Activated T-cell treated with anti-CD3 and anti-CD28 coated beads, Interleukin-2, amount 50 U/mL, for 24 hours (primary cell): ENCODE results near the gene LIMCH1.

Experiments
- DNase-seq: peaks from one replicate; pipeline ENCODE4 v3.0.0-alpha.2; 2020
- H3K27ac Mint-ChIP-seq: 2 replicates; pipeline ENCODE4 v1.8.0; 2020; ENCODE audit warnings: mild to moderate bottlenecking, mixed read lengths
- H3K27me3 Mint-ChIP-seq: 2 replicates; pipeline ENCODE4 v1.8.0; 2020; ENCODE audit warnings: mixed read lengths
- H3K36me3 Mint-ChIP-seq: 2 replicates; pipeline ENCODE4 v1.8.0; 2020; ENCODE audit warnings: low read depth, mixed read lengths
- H3K4me1 Mint-ChIP-seq: 2 replicates; pipeline ENCODE4 v1.8.0; 2020; ENCODE audit warnings: low read depth, mixed read lengths
- H3K4me3 Mint-ChIP-seq: 2 replicates; pipeline ENCODE4 v1.8.0; 2020; ENCODE audit warnings: mild to moderate bottlenecking, moderate library complexity, mixed read lengths
- H3K9me3 Mint-ChIP-seq: 2 replicates; pipeline ENCODE4 v1.8.0; 2020; ENCODE audit warnings: mixed read lengths

The LIMCH1 gene

GRCh38 chr4:41517121-41517520 is 20.8 kb upstream of the LIMCH1 start:
- H3K9me3 Mint-ChIP-seq, result no peaks in the 10 kb centered on the region
- H3K27ac Mint-ChIP-seq, result no peak overlapping the region
- H3K4me1 Mint-ChIP-seq, result no peaks in the 10 kb centered on the region
- no peak for DNase-seq
- no peak overlapping the region for H3K4me3 Mint-ChIP-seq
- H3K36me3 Mint-ChIP-seq, result no peaks in the 10 kb centered on the region
- H3K27me3 Mint-ChIP-seq, result no peaks in the 10 kb centered on the region

- Mint-ChIP-seq H3K4me3 (no peak overlapping the region), H3K9me3 (no peaks in the 10 kb centered on the region), H3K27ac (no peak overlapping the region), H3K36me3 (no peaks in the 10 kb centered on the region), H3K27me3 (no peaks in the 10 kb centered on the region), H3K4me1 (no peaks in the 10 kb centered on the region)
- DNase-seq, result no peak
Observed at GRCh38 chr4:41517747-41518146, 20.2 kb upstream of the LIMCH1 start.

GRCh38 chr4:41524425-41524824 is 13.5 kb upstream of the LIMCH1 start:
- no peak overlapping the region for H3K27ac Mint-ChIP-seq
- H3K9me3 Mint-ChIP-seq, result no peaks in the 10 kb centered on the region
- no peaks in the 10 kb centered on the region for H3K27me3 Mint-ChIP-seq
- DNase-seq, result no peak
- H3K4me3 Mint-ChIP-seq, result no peak overlapping the region
- H3K4me1 Mint-ChIP-seq, result no peaks in the 10 kb centered on the region
- H3K36me3 Mint-ChIP-seq, result no peaks in the 10 kb centered on the region

- Mint-ChIP-seq H3K27ac (no peak overlapping the region), H3K4me3 (no peak overlapping the region), H3K9me3 (no peaks in the 10 kb centered on the region), H3K36me3 (no peaks in the 10 kb centered on the region), H3K27me3 (no peaks in the 10 kb centered on the region), H3K4me1 (no peaks in the 10 kb centered on the region)
- no peak for DNase-seq
Observed at GRCh38 chr4:41525129-41525528, 12.8 kb upstream of the LIMCH1 start.

DNA sequence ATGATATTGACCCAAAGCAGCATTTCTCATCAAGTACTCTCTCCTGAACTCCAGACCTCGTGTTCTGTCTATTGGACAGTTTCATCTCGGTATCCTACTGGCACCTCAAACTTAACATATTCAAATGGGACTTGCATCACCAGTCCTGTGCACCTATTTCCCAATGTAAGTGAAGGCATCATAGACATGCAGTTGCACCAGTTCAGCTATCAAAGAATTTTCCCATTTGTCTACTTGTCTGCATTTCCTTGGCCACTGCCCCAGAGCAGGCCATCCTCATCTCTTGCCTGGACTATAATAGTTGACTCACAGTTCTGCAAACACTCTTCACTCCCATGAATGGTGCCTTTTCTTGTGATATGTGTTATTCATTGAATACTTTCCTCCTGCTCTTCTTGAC is 11.3 kb upstream of the LIMCH1 start:
- Mint-ChIP-seq H3K4me3 (no peak overlapping the region), H3K27ac (no peak overlapping the region), H3K27me3 (no peaks in the 10 kb centered on the region), H3K36me3 (no peaks in the 10 kb centered on the region), H3K9me3 (peaks cover 2% of the 10 kb centered on the region), H3K4me1 (no peaks in the 10 kb centered on the region)
- no peak for DNase-seq

- Mint-ChIP-seq H3K4me3 (no peak overlapping the region), H3K36me3 (no peaks in the 10 kb centered on the region), H3K4me1 (no peaks in the 10 kb centered on the region), H3K27me3 (no peaks in the 10 kb centered on the region), H3K27ac (no peak overlapping the region), H3K9me3 (peaks cover 2% of the 10 kb centered on the region)
- DNase-seq, result no peak
Observed at GRCh38 chr4:41528512-41529205, 9.3 kb upstream of the LIMCH1 start.

DNA sequence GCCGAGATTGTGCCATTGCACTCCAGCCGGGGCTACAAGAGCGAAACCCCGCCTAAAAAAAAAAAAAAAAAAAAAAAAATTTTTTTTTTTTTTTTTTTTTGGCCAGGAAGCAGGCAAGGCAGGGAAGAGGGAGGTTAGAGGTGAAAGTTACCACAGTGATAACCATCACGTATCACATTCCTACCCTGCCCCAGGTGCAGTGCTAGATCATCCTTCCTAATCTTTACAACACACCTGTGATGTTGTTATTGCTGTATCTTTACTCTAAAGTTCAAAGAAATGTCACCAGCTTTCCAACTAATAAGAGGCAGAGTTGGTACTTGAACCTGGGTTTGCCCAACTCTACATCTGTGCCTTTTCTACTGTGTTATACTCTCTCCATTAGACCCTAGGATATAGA is 7.2 kb upstream of the LIMCH1 start:
- H3K36me3 Mint-ChIP-seq, result no peaks in the 10 kb centered on the region

GRCh38 chr4:41532336-41532735 is 5.6 kb upstream of the LIMCH1 start:
- Mint-ChIP-seq H3K36me3 (no peaks in the 10 kb centered on the region), H3K9me3 (peaks cover 2% of the 10 kb centered on the region), H3K27ac (no peak overlapping the region), H3K4me1 (no peaks in the 10 kb centered on the region), H3K4me3 (no peak overlapping the region), H3K27me3 (peaks cover 2% of the 10 kb centered on the region)
- no peak for DNase-seq

More for the DNA sequence above, 7.2 kb upstream of the LIMCH1 start:
- Mint-ChIP-seq H3K9me3 (peaks cover 2% of the 10 kb centered on the region), H3K27ac (no peak overlapping the region), H3K27me3 (peaks cover 2% of the 10 kb centered on the region), H3K4me1 (no peaks in the 10 kb centered on the region), H3K4me3 (no peak overlapping the region)
- DNase-seq, result no peak

- Mint-ChIP-seq H3K4me1 (no peaks in the 10 kb centered on the region), H3K9me3 (peaks cover 2% of the 10 kb centered on the region), H3K36me3 (no peaks in the 10 kb centered on the region), H3K4me3 (no peak overlapping the region), H3K27ac (no peak overlapping the region), H3K27me3 (peaks cover 2% of the 10 kb centered on the region)
- no peak for DNase-seq
Observed at GRCh38 chr4:41532882-41533281, 5.1 kb upstream of the LIMCH1 start.

GRCh38 chr4:41533680-41534079 is 4.3 kb upstream of the LIMCH1 start:
- Mint-ChIP-seq H3K4me3 (no peak overlapping the region), H3K27ac (no peak overlapping the region), H3K27me3 (peaks cover 5% of the 10 kb centered on the region), H3K9me3 (peaks cover 2% of the 10 kb centered on the region), H3K4me1 (no peaks in the 10 kb centered on the region), H3K36me3 (no peaks in the 10 kb centered on the region)
- no peak for DNase-seq

- Mint-ChIP-seq H3K27me3 (peaks cover 5% of the 10 kb centered on the region), H3K36me3 (no peaks in the 10 kb centered on the region), H3K4me3 (no peak overlapping the region), H3K4me1 (no peaks in the 10 kb centered on the region), H3K9me3 (peaks cover 2% of the 10 kb centered on the region), H3K27ac (no peak overlapping the region)
- no peak for DNase-seq
Observed at GRCh38 chr4:41534404-41534803, 3.6 kb upstream of the LIMCH1 start.

DNA sequence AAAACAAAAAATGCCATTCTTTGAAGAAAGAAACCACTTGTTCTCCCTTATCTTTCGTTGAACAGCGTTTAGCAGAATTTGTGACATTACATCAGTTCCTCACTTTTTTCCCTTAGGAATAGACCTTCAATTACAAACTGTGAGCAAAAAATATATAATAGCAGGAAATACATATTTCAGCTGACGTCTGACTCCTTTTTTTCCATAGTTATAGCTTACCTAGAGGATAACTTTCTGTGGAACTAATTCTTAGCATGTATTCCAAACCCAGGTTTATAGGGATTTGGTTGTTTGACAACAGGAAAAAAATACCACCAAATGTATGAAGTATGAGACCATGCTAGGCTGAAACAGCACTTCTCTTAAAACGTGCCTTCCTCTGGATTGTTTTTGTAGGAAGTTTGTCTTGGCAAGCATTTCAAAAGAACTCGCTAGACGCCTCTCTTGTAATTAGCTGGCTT is 2.0 kb upstream of the LIMCH1 start:
- DNase-seq, result no peak
- H3K9me3 Mint-ChIP-seq, result peaks cover 2% of the 10 kb centered on the region

DNA sequence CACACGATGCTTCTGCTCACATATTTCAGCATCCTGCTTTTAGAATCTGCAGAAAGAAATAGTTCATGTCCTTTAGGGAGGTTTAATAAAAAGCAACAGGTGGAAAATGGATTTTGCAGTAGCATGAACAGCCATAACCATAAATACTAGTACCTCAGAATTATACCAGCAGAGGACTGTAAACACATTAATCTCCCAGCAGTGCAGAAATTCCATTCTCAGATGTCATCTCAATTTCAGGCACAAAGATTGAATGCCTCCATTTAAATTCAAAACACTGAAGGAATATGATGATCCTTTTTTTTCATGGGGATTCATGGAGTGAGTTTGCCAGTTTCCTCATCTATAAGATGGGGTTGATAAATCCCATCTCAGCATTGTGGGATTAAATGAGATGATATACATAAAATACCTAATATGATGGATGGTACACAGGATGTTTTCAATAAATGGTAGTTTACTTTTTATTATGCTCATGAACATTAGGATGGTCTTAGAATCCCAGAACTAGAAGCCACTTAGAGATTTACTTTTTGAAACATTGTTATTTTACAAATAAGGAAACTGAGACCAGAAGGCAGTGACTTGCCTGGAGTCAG is 566 bp upstream of the LIMCH1 start:
- no peak overlapping the region for H3K27ac Mint-ChIP-seq
- no peak overlapping the region for H3K4me3 Mint-ChIP-seq
- no peaks in the 10 kb centered on the region for H3K4me1 Mint-ChIP-seq
- no peak for DNase-seq
- peaks cover 5% of the 10 kb centered on the region for H3K27me3 Mint-ChIP-seq
- no peaks in the 10 kb centered on the region for H3K9me3 Mint-ChIP-seq
- no peaks in the 10 kb centered on the region for H3K36me3 Mint-ChIP-seq

More for the DNA sequence above, 2.0 kb upstream of the LIMCH1 start:
- Mint-ChIP-seq H3K36me3 (no peaks in the 10 kb centered on the region), H3K27me3 (peaks cover 5% of the 10 kb centered on the region), H3K27ac (no peak overlapping the region), H3K4me1 (no peaks in the 10 kb centered on the region), H3K4me3 (no peak overlapping the region)

GRCh38 chr4:41538887-41539498 is 1.0 kb downstream of the LIMCH1 start:
- Mint-ChIP-seq H3K9me3 (no peaks in the 10 kb centered on the region), H3K36me3 (no peaks in the 10 kb centered on the region), H3K4me3 (no peak overlapping the region)

GRCh38 chr4:41539711-41540110 is 1.8 kb downstream of the LIMCH1 start:
- DNase-seq, result no peak
- Mint-ChIP-seq H3K9me3 (no peaks in the 10 kb centered on the region), H3K27ac (no peak overlapping the region), H3K36me3 (no peaks in the 10 kb centered on the region), H3K4me1 (no peaks in the 10 kb centered on the region), H3K27me3 (peaks cover 5% of the 10 kb centered on the region), H3K4me3 (no peak overlapping the region)

More at GRCh38 chr4:41538887-41539498, 1.0 kb downstream of the LIMCH1 start:
- DNase-seq, result no peak
- H3K27ac Mint-ChIP-seq, result no peak overlapping the region
- no peaks in the 10 kb centered on the region for H3K4me1 Mint-ChIP-seq
- H3K27me3 Mint-ChIP-seq, result peaks cover 5% of the 10 kb centered on the region
